Gastrocnemius medialis (tissue), 4 donors: ENCODE measurements around the gene CACNA2D3.

Source experiments
- CTCF ChIP-seq, 5 experiments: fragments of 450-650 bp in 3 of 5; fragments of 200-600 bp in 2 of 5; sonication (generic) in 2 of 5; IDR thresholded peaks in 4 of 5; conservative IDR thresholded peaks in 1 of 5; 1 replicate in 4 of 5; 2 replicates in 1 of 5; pipeline ENCODE4 v1.5.1; 2016 to 2019; ENCODE audit warnings: antibody characterized with exemption in 5 of 5, mild to moderate bottlenecking in 3 of 5, moderate library complexity in 3 of 5
- POLR2A ChIP-seq, 2 donors: fragments of 450-650 bp; IDR thresholded peaks; one replicate each; pipeline ENCODE4 v1.6.1; 2017; ENCODE audit warnings: antibody characterized with exemption in 2 of 2, mild to moderate bottlenecking in 2 of 2, moderate library complexity in 2 of 2

- TF ChIP-seq CTCF (IDR thresholded peaks at IDR 0.05 in 4 of 5, conservative IDR thresholded peaks at IDR 0.05 in 1 of 5) (no peak), POLR2A (IDR thresholded peaks at IDR 0.05) (no peak)
These were observed 721.9 kb downstream of the CACNA2D3 start for GRCh38 chr3:54844211-54844610.
